ENCODE data around the gene IL20. TPM values are rescaled to one million over a fixed set of nuclear protein-coding genes. Genes with fewer than 3 reads are reported as not detected.

The IL20 gene
- total RNA-seq, 1 donor from 2014 or later, result not detected

- no peak for TF ChIP-seq CTCF (IDR thresholded peaks at IDR 0.05)
- H3K36me3 Mint-ChIP-seq (ENCODE audit: unreplicated experiment), result no peaks in the 10 kb centered on the region
- H3K27me3 Mint-ChIP-seq (ENCODE audit: unreplicated experiment), result peaks cover 25% of the 10 kb centered on the region
- no peak overlapping the region for H3K4me3 Mint-ChIP-seq (ENCODE audit: unreplicated experiment)
- H3K27ac Mint-ChIP-seq (ENCODE audit: unreplicated experiment), result no peak overlapping the region
- H3K9me3 Mint-ChIP-seq (ENCODE audit: unreplicated experiment), result peaks cover 9% of the 10 kb centered on the region
- H3K4me1 Mint-ChIP-seq (ENCODE audit: unreplicated experiment), result no peaks in the 10 kb centered on the region
- no peak for DNase-seq (ENCODE audit: extremely low spot score, unreplicated experiment)
Measured at GRCh38 chr1:206883160-206883559, 17.7 kb downstream of the IL20 start.

GRCh38 chr1:206883876-206884275 lies 18.5 kb downstream of the IL20 start:
- no peak for DNase-seq (ENCODE audit: extremely low spot score, unreplicated experiment)
- Mint-ChIP-seq H3K27me3 (ENCODE audit: unreplicated experiment) (peaks cover 28% of the 10 kb centered on the region), H3K36me3 (ENCODE audit: unreplicated experiment) (no peaks in the 10 kb centered on the region), H3K4me3 (ENCODE audit: unreplicated experiment) (no peak overlapping the region), H3K9me3 (ENCODE audit: unreplicated experiment) (peaks cover 8% of the 10 kb centered on the region), H3K4me1 (ENCODE audit: unreplicated experiment) (no peaks in the 10 kb centered on the region), H3K27ac (ENCODE audit: unreplicated experiment) (no peak overlapping the region)
- no peak for TF ChIP-seq CTCF (IDR thresholded peaks at IDR 0.05)

GRCh38 chr1:206885341-206886060 lies 20.1 kb downstream of the IL20 start:
- no peak overlapping the region for H3K4me3 Mint-ChIP-seq (ENCODE audit: unreplicated experiment)
- H3K9me3 Mint-ChIP-seq (ENCODE audit: unreplicated experiment), result no peaks in the 10 kb centered on the region
- no peak for DNase-seq (ENCODE audit: extremely low spot score, unreplicated experiment)
- peaks cover 33% of the 10 kb centered on the region for H3K27me3 Mint-ChIP-seq (ENCODE audit: unreplicated experiment)
- H3K27ac Mint-ChIP-seq (ENCODE audit: unreplicated experiment), result no peak overlapping the region
- H3K36me3 Mint-ChIP-seq (ENCODE audit: unreplicated experiment), result no peaks in the 10 kb centered on the region
- TF ChIP-seq CTCF (IDR thresholded peaks at IDR 0.05), result no peak
- no peaks in the 10 kb centered on the region for H3K4me1 Mint-ChIP-seq (ENCODE audit: unreplicated experiment)

- H3K9me3 Mint-ChIP-seq (ENCODE audit: unreplicated experiment), result no peaks in the 10 kb centered on the region
- H3K27ac Mint-ChIP-seq (ENCODE audit: unreplicated experiment), result no peak overlapping the region
- DNase-seq (ENCODE audit: extremely low spot score, unreplicated experiment), result no peak
- H3K4me1 Mint-ChIP-seq (ENCODE audit: unreplicated experiment), result no peaks in the 10 kb centered on the region
- H3K36me3 Mint-ChIP-seq (ENCODE audit: unreplicated experiment), result no peaks in the 10 kb centered on the region
- TF ChIP-seq CTCF (IDR thresholded peaks at IDR 0.05), result no peak
- no peak overlapping the region for H3K4me3 Mint-ChIP-seq (ENCODE audit: unreplicated experiment)
- peaks cover 41% of the 10 kb centered on the region for H3K27me3 Mint-ChIP-seq (ENCODE audit: unreplicated experiment)
Measured at GRCh38 chr1:206886831-206887230, 21.4 kb downstream of the IL20 start.

- H3K4me3 Mint-ChIP-seq (ENCODE audit: unreplicated experiment), result no peak overlapping the region
- no peaks in the 10 kb centered on the region for H3K4me1 Mint-ChIP-seq (ENCODE audit: unreplicated experiment)
- peaks cover 39% of the 10 kb centered on the region for H3K27me3 Mint-ChIP-seq (ENCODE audit: unreplicated experiment)
- no peaks in the 10 kb centered on the region for H3K36me3 Mint-ChIP-seq (ENCODE audit: unreplicated experiment)
- H3K27ac Mint-ChIP-seq (ENCODE audit: unreplicated experiment), result no peak overlapping the region
- H3K9me3 Mint-ChIP-seq (ENCODE audit: unreplicated experiment), result no peaks in the 10 kb centered on the region
- TF ChIP-seq CTCF (IDR thresholded peaks at IDR 0.05), result no peak
- no peak for DNase-seq (ENCODE audit: extremely low spot score, unreplicated experiment)
Measured at GRCh38 chr1:206887701-206888100, 22.3 kb downstream of the IL20 start.
